DND-41 (cell line): ENCODE results near the gene PTPRD.

Experiments
- ATAC-seq: fragments of 200-7000 bp; cut with Tn5 transposase; 3 replicates; pipeline ENCODE4 v1.9.1; 2021; ENCODE audit warnings: low read depth; ENCODE audit not compliant: insufficient read depth
- DNase-seq: peaks from one replicate; pipeline ENCODE4 v3.0.0-alpha.2; 2020
- H2AFZ ChIP-seq: 2 replicates; pipeline ENCODE4 v1.6.0; 2012; ENCODE audit warnings: low read depth, low read length
- H3K27ac ChIP-seq: 2 replicates; pipeline ENCODE4 v1.5.1; 2012; ENCODE audit warnings: low read length, inconsistent platforms
- H3K27me3 ChIP-seq: fragments of 200-600 bp; sonication (generic); 2 replicates; pipeline ENCODE4 v1.6.0; 2012; ENCODE audit warnings: low read length, mild to moderate bottlenecking, inconsistent platforms; ENCODE audit not compliant: insufficient read depth, poor library complexity
- H3K36me3 ChIP-seq: 2 replicates; pipeline ENCODE4 v1.5.1; 2012; ENCODE audit warnings: low read length, inconsistent platforms; ENCODE audit not compliant: insufficient read depth
- H3K4me1 ChIP-seq: 2 replicates; pipeline ENCODE4 v1.5.1; 2012; ENCODE audit warnings: mild to moderate bottlenecking, low read length; ENCODE audit not compliant: insufficient read depth
- H3K4me2 ChIP-seq: 2 replicates; pipeline ENCODE4 v1.6.0; 2012; ENCODE audit warnings: mild to moderate bottlenecking, moderate library complexity, low read length, inconsistent platforms; ENCODE audit not compliant: insufficient read depth
- H3K4me3 ChIP-seq, 2 experiments: fragments of 200-600 bp in 1 of 2; shearing (Covaris generic) in 1 of 2; 2 replicates each; pipeline ENCODE4 v1.5.1; 2012 to 2016; ENCODE audit warnings: inconsistent platforms in 2 of 2, low read length in 2 of 2, mild to moderate bottlenecking in 2 of 2, low read depth in 1 of 2, moderate library complexity in 1 of 2
- H3K79me2 ChIP-seq: 2 replicates; pipeline ENCODE4 v1.6.0; 2012; ENCODE audit warnings: low read length, inconsistent platforms; ENCODE audit not compliant: insufficient read depth
- H3K9ac ChIP-seq: 2 replicates; pipeline ENCODE4 v1.6.0; 2012; ENCODE audit warnings: low read depth, mild to moderate bottlenecking, inconsistent platforms, low read length, moderate library complexity
- H3K9me3 ChIP-seq: 2 replicates; pipeline ENCODE4 v1.5.1; 2012; ENCODE audit warnings: low read length, moderate library complexity, mild to moderate bottlenecking, inconsistent platforms; ENCODE audit not compliant: insufficient read depth, severe bottlenecking
- H4K20me1 ChIP-seq: 2 replicates; pipeline ENCODE4 v1.6.0; 2012; ENCODE audit warnings: low read length; ENCODE audit not compliant: insufficient read depth
- EZH2 ChIP-seq: IDR thresholded peaks from 3 replicates; pipeline ENCODE4 v1.6.1; 2012; ENCODE audit warnings: borderline replicate concordance, low read depth, mild to moderate bottlenecking, moderate library complexity, low read length, inconsistent platforms; ENCODE audit not compliant: severe bottlenecking
- TF ChIP-seq, protein P1 (sequence below): IDR thresholded peaks from 2 replicates; pipeline ENCODE4 v1.5.1; 2012; ENCODE audit warnings: borderline replicate concordance, low read length, moderate library complexity, mild to moderate bottlenecking; ENCODE audit not compliant: poor library complexity, severe bottlenecking; ENCODE audit errors: extremely low read depth

PTPRD gene

GRCh38 chr9:8278048-8278447, 2334.8 kb downstream of the PTPRD start:
- Histone ChIP-seq H3K27ac (no peak overlapping the region), H3K36me3 (no peaks in the 10 kb centered on the region), H3K9me3 (peaks cover 5% of the 10 kb centered on the region), H3K4me3 (no peak overlapping the region), H3K4me2 (no peak overlapping the region), H3K79me2 (no peaks in the 10 kb centered on the region), H2AFZ (no peak overlapping the region), H4K20me1 (no peaks in the 10 kb centered on the region), H3K27me3 (no peaks in the 10 kb centered on the region), H3K4me1 (no peaks in the 10 kb centered on the region), H3K9ac (no peak overlapping the region)
- DNase-seq (no peak), ATAC-seq (no peak)
- TF ChIP-seq EZH2 = no peak
- TF ChIP-seq, protein P1, sequence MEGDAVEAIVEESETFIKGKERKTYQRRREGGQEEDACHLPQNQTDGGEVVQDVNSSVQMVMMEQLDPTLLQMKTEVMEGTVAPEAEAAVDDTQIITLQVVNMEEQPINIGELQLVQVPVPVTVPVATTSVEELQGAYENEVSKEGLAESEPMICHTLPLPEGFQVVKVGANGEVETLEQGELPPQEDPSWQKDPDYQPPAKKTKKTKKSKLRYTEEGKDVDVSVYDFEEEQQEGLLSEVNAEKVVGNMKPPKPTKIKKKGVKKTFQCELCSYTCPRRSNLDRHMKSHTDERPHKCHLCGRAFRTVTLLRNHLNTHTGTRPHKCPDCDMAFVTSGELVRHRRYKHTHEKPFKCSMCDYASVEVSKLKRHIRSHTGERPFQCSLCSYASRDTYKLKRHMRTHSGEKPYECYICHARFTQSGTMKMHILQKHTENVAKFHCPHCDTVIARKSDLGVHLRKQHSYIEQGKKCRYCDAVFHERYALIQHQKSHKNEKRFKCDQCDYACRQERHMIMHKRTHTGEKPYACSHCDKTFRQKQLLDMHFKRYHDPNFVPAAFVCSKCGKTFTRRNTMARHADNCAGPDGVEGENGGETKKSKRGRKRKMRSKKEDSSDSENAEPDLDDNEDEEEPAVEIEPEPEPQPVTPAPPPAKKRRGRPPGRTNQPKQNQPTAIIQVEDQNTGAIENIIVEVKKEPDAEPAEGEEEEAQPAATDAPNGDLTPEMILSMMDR = no peak

GRCh38 chr9:8270235-8270634, 2342.6 kb downstream of the PTPRD start:
- Histone ChIP-seq H3K9me3 (no peaks in the 10 kb centered on the region), H3K4me2 (no peak overlapping the region), H4K20me1 (no peaks in the 10 kb centered on the region), H3K79me2 (no peaks in the 10 kb centered on the region), H3K4me3 (no peak overlapping the region), H3K27me3 (no peaks in the 10 kb centered on the region), H3K9ac (no peak overlapping the region), H3K27ac (no peak overlapping the region), H3K36me3 (no peaks in the 10 kb centered on the region), H3K4me1 (no peaks in the 10 kb centered on the region), H2AFZ (no peak overlapping the region)
- DNase-seq (no peak), ATAC-seq (no peak)
- no peak for TF ChIP-seq EZH2
- TF ChIP-seq, protein P1 = no peak

GRCh38 chr9:8268881-8269280, 2343.9 kb downstream of the PTPRD start:
- Histone ChIP-seq H3K27me3 (no peaks in the 10 kb centered on the region), H3K9me3 (no peaks in the 10 kb centered on the region), H3K4me1 (no peaks in the 10 kb centered on the region), H3K36me3 (no peaks in the 10 kb centered on the region), H3K79me2 (no peaks in the 10 kb centered on the region), H3K9ac (no peak overlapping the region), H4K20me1 (no peaks in the 10 kb centered on the region), H3K27ac (no peak overlapping the region), H2AFZ (no peak overlapping the region), H3K4me3 (no peak overlapping the region), H3K4me2 (no peak overlapping the region)
- TF ChIP-seq EZH2 = no peak
- TF ChIP-seq, protein P1 = no peak
- no peak for DNase-seq
- no peak for ATAC-seq
